IMR-90 (cell line): ENCODE data around the gene HPS4. TPM values are rescaled to one million over a fixed set of nuclear protein-coding genes. Genes with fewer than 3 reads are reported as not detected.

Experiments
- ATAC-seq: fragments of 200-7000 bp; cut with Tn5 transposase; 2 replicates; pipeline ENCODE4 v1.9.1; 2020; ENCODE audit warnings: low read depth, mild to moderate bottlenecking, moderate library complexity
- BruUV-seq: library from RNA; stranded (reverse); fragments of 400-500 nt; replicated peaks from 2 replicates; lab custom pipeline; 2021; lab: Mats Ljungman, UMichigan
- CTCF ChIA-PET: fragments of 300-600 bp; formaldehyde crosslinking; extraction: SDS; loops from one replicate; lab custom pipeline; 2021; ENCODE audit warnings: antibody characterized with exemption; lab: Yijun Ruan, JAX
- POLR2A ChIA-PET: fragments of 300-600 bp; sonication (Branson Sonifier 250); formaldehyde crosslinking; loops from one replicate; lab custom pipeline; 2022; ENCODE audit warnings: antibody characterized with exemption; ENCODE audit not compliant: unreplicated experiment; lab: Charles Lee
- DNase-seq: peaks from one replicate; pipeline ENCODE4 v3.0.0; 2013
- H2AFZ ChIP-seq: replicated peaks from 2 replicates; pipeline ENCODE3; 2013; ENCODE audit warnings: low read length, mild to moderate bottlenecking; ENCODE audit not compliant: poor library complexity
- H2AK5ac ChIP-seq: 2 replicates; pipeline ENCODE4 v1.6.1; 2013; ENCODE audit warnings: low read depth, low read length, inconsistent platforms
- H2AK9ac ChIP-seq: replicated peaks from 2 replicates; pipeline ENCODE3; 2013; ENCODE audit warnings: mild to moderate bottlenecking, low read depth, low read length, moderate library complexity; ENCODE audit not compliant: poor library complexity
- H2BK120ac ChIP-seq: 2 replicates; pipeline ENCODE4 v1.6.1; 2013; ENCODE audit warnings: low read depth, low read length, inconsistent platforms
- H2BK15ac ChIP-seq: 3 replicates; pipeline ENCODE4 v1.6.1; 2013; ENCODE audit warnings: low read depth, low read length, inconsistent platforms
- H2BK20ac ChIP-seq: 2 replicates; pipeline ENCODE4 v1.6.1; 2013; ENCODE audit warnings: low read depth, mild to moderate bottlenecking, inconsistent platforms, low read length, moderate library complexity
- H2BK5ac ChIP-seq: 2 replicates; pipeline ENCODE4 v1.6.1; 2013; ENCODE audit warnings: mild to moderate bottlenecking, low read depth, low read length, inconsistent platforms; ENCODE audit not compliant: poor library complexity, severe bottlenecking
- H3K14ac ChIP-seq: replicated peaks from 2 replicates; pipeline ENCODE4 v1.6.1; 2013; ENCODE audit warnings: low read depth, low read length, inconsistent platforms
- H3K18ac ChIP-seq: 2 replicates; pipeline ENCODE4 v1.6.1; 2013; ENCODE audit warnings: low read depth, low read length, control low read depth
- H3K23ac ChIP-seq: 2 replicates; pipeline ENCODE4 v1.6.1; 2013; ENCODE audit warnings: low read depth, low read length, inconsistent platforms
- H3K27ac ChIP-seq: 2 replicates; pipeline ENCODE4 v1.5.1; 2013; ENCODE audit warnings: mild to moderate bottlenecking, control low read depth, low read length; ENCODE audit not compliant: insufficient read depth
- H3K27me3 ChIP-seq: 2 replicates; pipeline ENCODE4 v1.6.1; 2013; ENCODE audit warnings: low read length; ENCODE audit not compliant: control insufficient read depth, insufficient read depth
- H3K36me3 ChIP-seq: 2 replicates; pipeline ENCODE4 v1.6.1; 2013; ENCODE audit warnings: low read length, mixed read lengths; ENCODE audit not compliant: control insufficient read depth, insufficient read depth
- H3K4ac ChIP-seq: 2 replicates; pipeline ENCODE4 v1.6.1; 2013; ENCODE audit warnings: low read depth, low read length, inconsistent platforms
- H3K4me1 ChIP-seq: 2 replicates; pipeline ENCODE4 v1.6.1; 2013; ENCODE audit warnings: low read length, mixed read lengths; ENCODE audit not compliant: control insufficient read depth, insufficient read depth
- H3K4me2 ChIP-seq: 2 replicates; pipeline ENCODE4 v1.6.1; 2013; ENCODE audit warnings: low read depth, mild to moderate bottlenecking, control low read depth, low read length, moderate library complexity
- H3K4me3 ChIP-seq: 2 replicates; pipeline ENCODE4 v1.5.1; 2013; ENCODE audit warnings: low read depth, mild to moderate bottlenecking, control low read depth, low read length, moderate library complexity; ENCODE audit not compliant: insufficient read depth
- H3K56ac ChIP-seq: 2 replicates; pipeline ENCODE4 v1.6.1; 2013; ENCODE audit warnings: low read length, inconsistent platforms; ENCODE audit not compliant: insufficient read depth; ENCODE audit errors: extremely low read depth
- H3K79me1 ChIP-seq, 2 experiments: 2 replicates each; pipeline ENCODE4 v1.6.1; 2013; ENCODE audit warnings: low read length in 2 of 2, inconsistent platforms in 1 of 2, low read depth in 1 of 2
- H3K9ac ChIP-seq: 2 replicates; pipeline ENCODE4 v1.6.1; 2013; ENCODE audit warnings: low read depth, low read length, control low read depth
- H3K9me1 ChIP-seq: 2 replicates; pipeline ENCODE4 v1.6.1; 2013; ENCODE audit warnings: low read length, inconsistent platforms; ENCODE audit not compliant: insufficient read depth
- H3K9me3 ChIP-seq: 2 replicates; pipeline ENCODE4 v1.6.1; 2013; ENCODE audit warnings: low read length; ENCODE audit not compliant: control insufficient read depth, insufficient read depth
- H4K20me1 ChIP-seq: 2 replicates; pipeline ENCODE4 v1.6.1; 2013; ENCODE audit warnings: low read length, inconsistent platforms; ENCODE audit not compliant: insufficient read depth
- H4K5ac ChIP-seq: 2 replicates; pipeline ENCODE4 v1.6.1; 2013; ENCODE audit warnings: mild to moderate bottlenecking, low read depth, low read length, control low read depth
- H4K8ac ChIP-seq, 2 experiments: 2 replicates each; pipeline ENCODE4 v1.6.1; 2013; ENCODE audit warnings: low read depth in 2 of 2, low read length in 2 of 2, control low read depth in 1 of 2, inconsistent platforms in 1 of 2
- H4K91ac ChIP-seq: 2 replicates; pipeline ENCODE4 v1.6.1; 2013; ENCODE audit warnings: low read depth, low read length, inconsistent platforms; ENCODE audit not compliant: insufficient read depth
- BHLHE40 ChIP-seq: fragments of 150-350 bp; IDR thresholded peaks from 2 replicates; pipeline ENCODE4 v1.6.1; 2016; ENCODE audit warnings: mild to moderate bottlenecking, low read depth, low read length
- CEBPB ChIP-seq: IDR thresholded peaks from 2 replicates; pipeline ENCODE4 v1.6.1; 2012; ENCODE audit warnings: low read depth, low read length, improper control_type of control experiment
- CHD1 ChIP-seq: IDR thresholded peaks from 2 replicates; pipeline ENCODE4 v1.6.1; 2012; ENCODE audit warnings: low read depth, low read length, improper control_type of control experiment
- CTCF ChIP-seq: conservative IDR thresholded peaks from 2 replicates; pipeline ENCODE4 v1.5.1; 2012; ENCODE audit warnings: mild to moderate bottlenecking, low read depth, low read length, improper control_type of control experiment
- ELK1 ChIP-seq: fragments of 150-350 bp; IDR thresholded peaks from 2 replicates; pipeline ENCODE4 v1.6.1; 2016; ENCODE audit warnings: low read depth, mild to moderate bottlenecking, low read length, moderate library complexity, borderline replicate concordance
- FOS ChIP-seq: fragments of 150-350 bp; IDR thresholded peaks from 2 replicates; pipeline ENCODE4 v1.6.1; 2016; ENCODE audit warnings: low read depth, low read length
- MAFK ChIP-seq: IDR thresholded peaks from 2 replicates; pipeline ENCODE4 v1.6.1; 2012; ENCODE audit warnings: low read depth, low read length, improper control_type of control experiment
- MAZ ChIP-seq: IDR thresholded peaks from 2 replicates; pipeline ENCODE4 v1.6.1; 2012; ENCODE audit warnings: low read depth, mild to moderate bottlenecking, low read length, improper control_type of control experiment, moderate library complexity, borderline replicate concordance
- MXI1 ChIP-seq: IDR thresholded peaks from 2 replicates; pipeline ENCODE4 v1.6.1; 2012; ENCODE audit warnings: low read depth, mild to moderate bottlenecking, low read length, moderate library complexity, borderline replicate concordance
- NFE2L2 ChIP-seq: fragments of 150-350 bp; IDR thresholded peaks from 2 replicates; pipeline ENCODE4 v1.6.1; 2016; ENCODE audit warnings: low read depth, mild to moderate bottlenecking, low read length
- POLR2A ChIP-seq: IDR thresholded peaks from 2 replicates; pipeline ENCODE4 v1.6.1; 2012; ENCODE audit warnings: mild to moderate bottlenecking, low read depth, low read length
- RAD21 ChIP-seq: IDR thresholded peaks from 2 replicates; pipeline ENCODE4 v1.6.1; 2012; ENCODE audit warnings: low read length, improper control_type of control experiment
- RCOR1 ChIP-seq: IDR thresholded peaks from 2 replicates; pipeline ENCODE4 v1.6.1; 2012; ENCODE audit warnings: mild to moderate bottlenecking, low read length, improper control_type of control experiment; ENCODE audit not compliant: insufficient replicate concordance
- RFX5 ChIP-seq: IDR thresholded peaks from 2 replicates; pipeline ENCODE4 v1.8.0; 2012; ENCODE audit warnings: low read depth, mild to moderate bottlenecking, low read length, moderate library complexity
- SMC3 ChIP-seq: fragments of 150-350 bp; IDR thresholded peaks from 2 replicates; pipeline ENCODE4 v1.6.1; 2016; ENCODE audit warnings: low read depth, mild to moderate bottlenecking, antibody characterized with exemption, low read length, moderate library complexity
- WGBS, 2 experiments: methylation state at CpG; one replicate each; pipeline versions ENCODE4 v1.1.5 to v1.1.7; 2013; ENCODE audit warnings: missing lambda C conversion rate in 2 of 2; ENCODE audit not compliant: insufficient read length in 1 of 2; ENCODE audit errors: extremely low coverage in 2 of 2; 5-methylcytosine and 5-hydroxymethylcytosine counted together
- dilution Hi-C: fragments of 300-500 bp; cut with HindIII; formaldehyde crosslinking; loops from one replicate; pipeline ENCODE4 v1.14.3; 2018; ENCODE audit warnings: low sequenced_read_pairs; ENCODE audit not compliant: unreplicated experiment
- in situ Hi-C: fragments of 300-500 bp; cut with MboI; formaldehyde crosslinking; loops from 3 replicates; pipeline ENCODE4 v1.14.3; 2019; ENCODE audit warnings: low sequenced_read_pairs, inconsistent platforms, mixed read lengths
- intact Hi-C: fragments of 100-400 bp; cut with micrococcal nuclease; formaldehyde crosslinking; loops from 2 replicates; pipeline ENCODE4 v1.10.0; 2022
- polyA plus RNA-seq, 3 experiments: library from polyadenylated mRNA; depleted of rRNA; stranded (reverse); fragments of >200 nt; gene quantifications; 2 replicates each; pipeline ENCODE4 v1.2.3, GENCODE V29; 2012; ENCODE audit warnings: low replicate concordance in 1 of 3
- total RNA-seq: library from RNA; depleted of rRNA; stranded (reverse); fragments of >200 nt; gene quantifications from 2 replicates; pipeline ENCODE4 v1.2.3, GENCODE V29; 2012
- TF ChIP-seq, protein P1 (sequence below): fragments of 150-350 bp; IDR thresholded peaks from 2 replicates; pipeline ENCODE4 v1.6.1; 2017; ENCODE audit warnings: mild to moderate bottlenecking, antibody characterized with exemption, low read length, low read depth

Gene HPS4
- total and polyA plus RNA-seq, 2 of the 4 experiments (the other 2 are of a cell fraction), result 15.8 to 19.0 TPM

- no peaks in the 10 kb centered on the region for H3K9me3 ChIP-seq
- no peak overlapping the region for H3K4me2 ChIP-seq
- H4K20me1 ChIP-seq, result no peaks in the 10 kb centered on the region
- no peak overlapping the region for H4K8ac ChIP-seq
- H3K79me1 ChIP-seq, result peaks cover 33 to 70% of the 10 kb centered on the region in 2 experiments
- no peak overlapping the region for H3K9ac ChIP-seq
- H3K4me1 ChIP-seq, result peaks cover 14% of the 10 kb centered on the region
- H2AFZ ChIP-seq, result no peak overlapping the region
- no peaks in the 10 kb centered on the region for H3K27me3 ChIP-seq
- WGBS, 2 experiments, result 92% methylated on average over 2 of the region's 6 CpGs; no CpG with 5 or more reads in 1 of the 2 experiments
- H3K56ac ChIP-seq, result no peak overlapping the region
- no peak overlapping the region for H2AK9ac ChIP-seq
- no peak overlapping the region for H2AK5ac ChIP-seq
- peaks cover 12% of the 10 kb centered on the region for H3K36me3 ChIP-seq
- TF ChIP-seq MXI1 (no peak), BHLHE40 (no peak), RFX5 (no peak), NFE2L2 (no peak), RAD21 (no peak), MAFK (no peak), FOS (no peak), MAZ (no peak), SMC3 (no peak), CTCF (no peak), POLR2A (no peak), CEBPB (no peak), ELK1 (no peak), RCOR1 (no peak), CHD1 (no peak)
- TF ChIP-seq, protein P1, sequence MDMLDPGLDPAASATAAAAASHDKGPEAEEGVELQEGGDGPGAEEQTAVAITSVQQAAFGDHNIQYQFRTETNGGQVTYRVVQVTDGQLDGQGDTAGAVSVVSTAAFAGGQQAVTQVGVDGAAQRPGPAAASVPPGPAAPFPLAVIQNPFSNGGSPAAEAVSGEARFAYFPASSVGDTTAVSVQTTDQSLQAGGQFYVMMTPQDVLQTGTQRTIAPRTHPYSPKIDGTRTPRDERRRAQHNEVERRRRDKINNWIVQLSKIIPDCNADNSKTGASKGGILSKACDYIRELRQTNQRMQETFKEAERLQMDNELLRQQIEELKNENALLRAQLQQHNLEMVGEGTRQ, result no peak
- in situ Hi-C loops, result no loop called here
- no TSS peak for BruUV-seq
- no peak overlapping the region for H2BK120ac ChIP-seq
- ChIA-PET CTCF (no interaction called here), POLR2A (no interaction called here)
- no peak overlapping the region for H4K5ac ChIP-seq
- no peak overlapping the region for H2BK20ac ChIP-seq
- no peak overlapping the region for H3K27ac ChIP-seq
- DNase-seq, result no peak
- H3K4me3 ChIP-seq, result no peak overlapping the region
- no peak overlapping the region for H3K23ac ChIP-seq
- peaks cover 3% of the 10 kb centered on the region; the same call in 1 of the 2 replicates for H3K9me1 ChIP-seq
- intact Hi-C loops, result no loop called here
- H3K4ac ChIP-seq, result no peak overlapping the region
- ATAC-seq, result no peak
- no peak overlapping the region for H4K91ac ChIP-seq
- H2BK5ac ChIP-seq, result no peak overlapping the region
- no peak overlapping the region for H2BK15ac ChIP-seq
- no peak overlapping the region for H3K18ac ChIP-seq
- dilution Hi-C loops, result no loop called here
- H3K14ac ChIP-seq, result no peak overlapping the region
Observed at GRCh38 chr22:26481112-26481693, 2.4 kb downstream of the HPS4 start.
